Spinal cord (tissue), 10 donors: ENCODE results near the gene PCDHA7. TPM values are rescaled to one million over a fixed set of nuclear protein-coding genes. Genes with fewer than 3 reads are reported as not detected.
"Not testable (repeated sequence)": the region's sequence is repeated elsewhere in the genome, so short reads cannot be mapped to it uniquely, and the experiment has no call there.

Experiments
- DNase-seq, 6 donors: peaks; one replicate each; pipeline versions ENCODE4 v3.0.0 to v3.0.0-alpha.2; 2013 to 2015; ENCODE audit warnings: low spot score in 6 of 6, low read depth in 4 of 6
- H3K27ac ChIP-seq: one replicate; pipeline ENCODE4 v1.5.1; 2013; ENCODE audit warnings: low read depth, low read length, control low read depth
- H3K27me3 ChIP-seq: one replicate; pipeline ENCODE4 v1.6.1; 2013; ENCODE audit warnings: low read length; ENCODE audit not compliant: control insufficient read depth, insufficient read depth
- H3K36me3 ChIP-seq: one replicate; pipeline ENCODE4 v1.6.1; 2013; ENCODE audit warnings: low read length; ENCODE audit not compliant: control insufficient read depth, insufficient read depth
- H3K4me1 ChIP-seq: one replicate; pipeline ENCODE4 v1.6.1; 2013; ENCODE audit warnings: low read length; ENCODE audit not compliant: control insufficient read depth, insufficient read depth
- H3K4me3 ChIP-seq: one replicate; pipeline ENCODE4 v1.5.1; 2013; ENCODE audit warnings: low read depth, low read length, control low read depth
- H3K9me3 ChIP-seq: one replicate; pipeline ENCODE4 v1.6.1; 2013; ENCODE audit warnings: low read length; ENCODE audit not compliant: control insufficient read depth, insufficient read depth
- WGBS: methylation state at CpG from one replicate; pipeline ENCODE4 v1.1.5; 2013; ENCODE audit warnings: missing lambda C conversion rate; ENCODE audit not compliant: insufficient coverage; 5-methylcytosine and 5-hydroxymethylcytosine counted together
- polyA plus RNA-seq, 2 donors: library from polyadenylated mRNA; unstranded; fragments of 120-200 nt; gene quantifications; one replicate each; pipeline ENCODE4 v1.2.1, GENCODE V29; 2013; ENCODE audit not compliant: insufficient read length in 2 of 2
- total RNA-seq, 2 donors: library from RNA; depleted of rRNA in 1 of 2; stranded (reverse); fragments of 120-200 nt in 1 of 2; fragments of >200 nt in 1 of 2; gene quantifications; one replicate each; pipeline versions ENCODE4 v1.2.3 to v1.2.4, GENCODE V29; 2013 to 2014
- donor health status: healthy.

Gene PCDHA7
- total and polyA plus RNA-seq, 4 donors = 1.8 to 6.4 (median 5.5) TPM

DNA sequence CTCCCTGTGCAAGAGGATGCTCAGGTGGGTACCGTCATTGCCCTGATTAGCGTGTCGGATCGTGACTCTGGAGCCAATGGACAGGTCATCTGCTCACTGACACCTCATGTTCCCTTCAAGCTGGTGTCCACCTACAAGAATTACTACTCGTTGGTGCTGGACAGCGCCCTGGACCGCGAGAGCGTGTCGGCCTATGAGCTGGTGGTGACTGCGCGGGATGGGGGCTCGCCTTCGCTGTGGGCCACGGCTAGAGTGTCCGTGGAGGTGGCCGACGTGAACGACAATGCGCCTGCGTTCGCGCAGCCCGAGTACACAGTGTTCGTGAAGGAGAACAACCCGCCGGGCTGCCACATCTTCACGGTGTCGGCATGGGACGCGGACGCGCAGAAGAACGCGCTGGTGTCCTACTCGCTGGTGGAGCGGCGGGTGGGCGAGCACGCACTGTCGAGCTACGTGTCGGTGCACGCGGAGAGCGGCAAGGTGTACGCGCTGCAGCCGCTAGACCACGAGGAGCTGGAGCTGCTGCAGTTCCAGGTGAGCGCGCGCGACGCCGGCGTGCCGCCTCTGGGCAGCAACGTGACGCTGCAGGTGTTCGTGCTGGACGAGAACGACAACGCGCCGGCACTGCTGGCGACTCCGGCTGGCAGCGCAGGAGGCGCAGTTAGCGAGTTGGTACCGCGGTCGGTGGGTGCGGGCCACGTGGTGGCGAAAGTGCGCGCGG, 42.6 kb downstream of the PCDHA7 start:
- H3K36me3 ChIP-seq = peaks cover 12% of the 10 kb centered on the region
- H3K4me1 ChIP-seq, H3K4me3 ChIP-seq, H3K27ac ChIP-seq, H3K27me3 ChIP-seq, DNase-seq: not testable (repeated sequence)
- peaks cover 17% of the 10 kb centered on the region for H3K9me3 ChIP-seq
- 34% methylated on average over 80 of the region's 80 CpGs for WGBS

DNA sequence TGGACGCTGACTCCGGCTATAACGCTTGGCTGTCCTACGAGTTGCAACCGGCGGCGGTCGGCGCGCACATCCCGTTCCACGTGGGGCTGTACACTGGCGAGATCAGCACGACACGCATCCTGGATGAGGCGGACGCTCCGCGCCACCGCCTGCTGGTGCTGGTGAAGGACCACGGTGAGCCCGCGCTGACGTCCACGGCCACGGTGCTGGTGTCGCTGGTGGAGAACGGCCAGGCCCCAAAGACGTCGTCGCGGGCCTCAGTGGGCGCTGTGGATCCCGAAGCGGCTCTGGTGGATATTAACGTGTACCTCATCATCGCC, 43.2 kb downstream of the PCDHA7 start:
- H3K36me3 ChIP-seq = peaks cover 13% of the 10 kb centered on the region
- peaks cover 17% of the 10 kb centered on the region for H3K9me3 ChIP-seq
- H3K27me3 ChIP-seq = no peaks in the 10 kb centered on the region
- no peak overlapping the region for H3K27ac ChIP-seq
- H3K4me3 ChIP-seq = no peak overlapping the region
- peaks cover under 1% of the 10 kb centered on the region for H3K4me1 ChIP-seq
- DNase-seq = no peak
- WGBS = 38% methylated on average over 37 of the region's 37 CpGs

DNA sequence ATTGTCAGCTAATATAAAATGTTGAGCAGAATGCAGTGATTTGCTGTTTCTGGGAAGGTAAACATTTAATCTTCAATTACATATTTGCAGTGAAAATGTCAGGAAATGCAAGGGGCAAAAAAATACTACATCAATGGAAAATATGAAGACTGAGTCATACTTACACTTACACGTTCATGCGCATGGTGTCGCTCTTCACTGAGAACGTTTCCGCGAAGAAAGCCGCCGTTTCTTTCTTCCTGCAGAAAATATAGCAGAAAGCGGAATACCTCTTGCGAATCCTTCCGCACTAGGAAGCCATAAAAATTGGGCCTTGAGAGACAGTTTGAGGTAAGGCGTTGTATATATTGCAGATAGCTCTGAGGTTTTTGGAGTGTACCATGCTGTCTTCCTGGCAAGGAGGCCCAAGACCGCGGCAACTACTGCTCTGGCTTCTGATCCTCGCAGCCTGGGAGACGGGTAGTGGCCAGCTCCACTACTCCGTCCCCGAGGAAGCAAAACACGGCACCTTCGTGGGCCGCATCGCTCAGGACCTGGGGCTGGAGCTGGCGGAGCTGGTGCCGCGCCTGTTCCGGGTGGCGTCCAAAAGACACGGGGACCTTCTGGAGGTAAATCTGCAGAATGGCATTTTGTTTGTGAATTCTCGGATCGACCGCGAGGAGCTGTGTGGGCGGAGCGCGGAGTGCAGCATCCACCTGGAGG, 48.0 kb downstream of the PCDHA7 start, which contains the start of gene PCDHA13:
PCDHA13 (plus strand) TSS at position 236 of the 702 bp plus-strand sequence; CDS start at position 381, 145 bp downstream.
- peaks cover 17% of the 10 kb centered on the region for H3K36me3 ChIP-seq
- peaks cover 27% of the 10 kb centered on the region for H3K9me3 ChIP-seq
- peak within 1 kb of the TSS; percentile 26 for H3K4me3 ChIP-seq
- no peaks in the 10 kb centered on the region for H3K27me3 ChIP-seq
- 3% methylated on average over 19 of the region's 35 CpGs for WGBS
- peak in 2 of 6 donors; percentile 38 to 77 for DNase-seq
- peaks cover 7% of the 10 kb centered on the region for H3K4me1 ChIP-seq
- no peak within 1 kb of the TSS for H3K27ac ChIP-seq

- peak overlapping the region; percentile 26 for H3K4me3 ChIP-seq
- DNase-seq = peak in 2 of 6 donors; percentile 16 to 57
- H3K9me3 ChIP-seq = peaks cover 23% of the 10 kb centered on the region
- no peak overlapping the region for H3K27ac ChIP-seq
- H3K36me3 ChIP-seq = peaks cover 12% of the 10 kb centered on the region
- WGBS = 13% methylated on average over 12 of the region's 12 CpGs
- no peaks in the 10 kb centered on the region for H3K27me3 ChIP-seq
- peaks cover 7% of the 10 kb centered on the region for H3K4me1 ChIP-seq
These were observed 48.5 kb downstream of the PCDHA7 start for GRCh38 chr5:140882591-140882899.

DNA sequence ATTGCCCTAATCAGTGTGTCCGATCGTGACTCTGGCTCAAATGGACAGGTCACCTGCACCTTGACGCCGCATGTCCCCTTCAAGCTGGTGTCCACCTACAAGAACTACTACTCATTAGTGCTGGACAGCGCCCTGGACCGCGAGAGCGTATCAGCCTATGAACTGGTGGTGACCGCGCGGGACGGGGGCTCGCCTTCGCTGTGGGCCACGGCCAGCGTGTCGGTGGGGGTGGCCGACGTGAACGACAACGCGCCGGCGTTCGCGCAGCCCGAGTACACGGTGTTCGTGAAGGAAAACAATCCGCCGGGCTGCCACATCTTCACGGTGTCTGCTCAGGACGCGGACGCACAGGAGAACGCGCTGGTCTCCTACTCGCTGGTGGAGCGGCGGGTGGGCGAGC, 49.3 kb downstream of the PCDHA7 start:
- peaks cover 7% of the 10 kb centered on the region for H3K4me1 ChIP-seq
- no peaks in the 10 kb centered on the region for H3K27me3 ChIP-seq
- peaks cover 11% of the 10 kb centered on the region for H3K36me3 ChIP-seq
- H3K27ac ChIP-seq = no peak overlapping the region
- no peak overlapping the region for H3K4me3 ChIP-seq
- peaks cover 22% of the 10 kb centered on the region for H3K9me3 ChIP-seq
- no peak for DNase-seq
- 34% methylated on average over 41 of the region's 41 CpGs for WGBS

DNA sequence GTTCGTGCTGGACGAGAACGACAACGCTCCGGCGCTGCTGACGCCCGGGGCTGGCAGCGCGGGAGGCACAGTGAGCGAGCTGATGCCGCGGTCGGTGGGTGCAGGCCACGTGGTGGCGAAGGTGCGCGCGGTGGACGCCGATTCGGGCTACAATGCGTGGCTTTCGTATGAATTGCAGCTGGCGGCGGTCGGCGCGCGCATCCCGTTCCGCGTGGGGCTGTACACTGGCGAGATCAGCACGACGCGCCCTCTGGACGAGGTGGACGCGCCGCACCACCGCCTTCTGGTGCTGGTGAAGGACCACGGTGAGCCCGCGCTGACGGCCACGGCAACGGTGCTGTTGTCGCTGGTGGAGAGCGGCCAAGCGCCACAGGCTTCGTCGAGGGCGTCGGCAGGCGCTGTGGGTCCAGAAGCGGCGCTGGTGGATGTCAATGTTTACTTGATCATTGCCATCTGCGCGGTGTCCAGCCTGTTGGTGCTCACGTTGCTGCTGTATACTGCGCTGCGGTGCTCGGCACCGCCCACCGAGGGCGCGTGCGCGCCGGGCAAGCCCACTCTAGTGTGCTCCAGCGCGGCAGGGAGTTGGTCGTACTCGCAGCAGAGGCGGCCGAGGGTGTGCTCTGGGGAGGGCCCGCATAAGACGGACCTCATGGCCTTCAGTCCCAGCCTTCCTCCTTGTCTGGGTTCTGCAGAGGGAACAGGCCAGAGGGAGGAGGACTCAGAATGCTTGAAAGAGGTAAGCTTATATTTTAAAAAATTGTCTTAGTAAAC, 50.0 kb downstream of the PCDHA7 start:
- Histone ChIP-seq H3K27ac (no peak overlapping the region), H3K36me3 (peaks cover 11% of the 10 kb centered on the region), H3K27me3 (no peaks in the 10 kb centered on the region), H3K4me3 (no peak overlapping the region), H3K9me3 (peaks cover 20% of the 10 kb centered on the region), H3K4me1 (peaks cover 7% of the 10 kb centered on the region)
- WGBS = 33% methylated on average over 79 of the region's 79 CpGs
- DNase-seq = no peak

Other genes with a start within 250 kb of the PCDHA7 start
- 10 to 100 TPM; 38.3 to 42.4 TPM for gene CD14, start 201.1 kb upstream of the PCDHA7 start, total RNA-seq
- gene CD14, start 201.1 kb upstream of the PCDHA7 start, polyA plus RNA-seq = 10 to 100 TPM in 1 of 2 donors, 1 to 10 TPM in 1; 7.9 to 11.3 TPM
- 1 to 10 TPM; 6.7 to 9.3 TPM for gene TMCO6, start 194.8 kb upstream of the PCDHA7 start, total RNA-seq
- 10 to 100 TPM; 11.6 to 16.2 TPM for gene TMCO6, start 194.8 kb upstream of the PCDHA7 start, polyA plus RNA-seq
- gene NDUFA2, start 186.6 kb upstream of the PCDHA7 start, total RNA-seq = 10 to 100 TPM; 43.1 to 86.1 TPM
- gene NDUFA2, start 186.6 kb upstream of the PCDHA7 start, polyA plus RNA-seq = 10 to 100 TPM; 95.1 to 96.2 TPM
- gene IK, start 186.4 kb upstream of the PCDHA7 start, total RNA-seq = 100 to 1,000 TPM in 1 of 2 donors, 10 to 100 TPM in 1; 62.7 to 119 TPM
- gene IK, start 186.4 kb upstream of the PCDHA7 start, polyA plus RNA-seq = 100 to 1,000 TPM; 141 to 149 TPM
- 10 to 100 TPM in 1 of 2 donors, 1 to 10 TPM in 1; 9.4 to 11.7 TPM for gene WDR55, start 169.4 kb upstream of the PCDHA7 start, total RNA-seq
- 10 to 100 TPM; 15.9 to 22.1 TPM for gene WDR55, start 169.4 kb upstream of the PCDHA7 start, polyA plus RNA-seq
- gene DND1, start 160.7 kb upstream of the PCDHA7 start, total RNA-seq = under 1 TPM; 0.40 to 0.72 TPM
- gene DND1, start 160.7 kb upstream of the PCDHA7 start, polyA plus RNA-seq = 1 to 10 TPM in 1 of 2 donors, not detected in 1; 2.4 TPM
- 10 to 100 TPM; 51.4 to 65.1 TPM for gene HARS1, start 142.9 kb upstream of the PCDHA7 start, total RNA-seq
- gene HARS1, start 142.9 kb upstream of the PCDHA7 start, polyA plus RNA-seq = 100 to 1,000 TPM in 1 of 2 donors, 10 to 100 TPM in 1; 86.3 to 100 TPM
- 10 to 100 TPM; 24.7 to 36.6 TPM for gene HARS2, start 142.8 kb upstream of the PCDHA7 start, total RNA-seq
- 10 to 100 TPM; 36.9 to 45.9 TPM for gene HARS2, start 142.8 kb upstream of the PCDHA7 start, polyA plus RNA-seq
- 100 to 1,000 TPM in 1 of 2 donors, 10 to 100 TPM in 1; 36.5 to 102 TPM for gene ZMAT2, start 133.8 kb upstream of the PCDHA7 start, total RNA-seq
- gene ZMAT2, start 133.8 kb upstream of the PCDHA7 start, polyA plus RNA-seq = 100 to 1,000 TPM; 103 to 109 TPM
- gene PCDHA1, start 48.1 kb upstream of the PCDHA7 start, total RNA-seq = 1 to 10 TPM; 1.0 to 4.5 TPM
- gene PCDHA1, start 48.1 kb upstream of the PCDHA7 start, polyA plus RNA-seq = 1 to 10 TPM; 6.5 to 9.7 TPM
- gene PCDHA2, start 39.4 kb upstream of the PCDHA7 start, total RNA-seq = 1 to 10 TPM in 1 of 2 donors, under 1 TPM in 1; 0.99 to 3.3 TPM
- gene PCDHA2, start 39.4 kb upstream of the PCDHA7 start, polyA plus RNA-seq = 1 to 10 TPM; 4.6 to 5.7 TPM
- gene PCDHA3, start 33.2 kb upstream of the PCDHA7 start, total RNA-seq = 1 to 10 TPM; 2.1 to 8.3 TPM
- 10 to 100 TPM in 1 of 2 donors, 1 to 10 TPM in 1; 9.5 to 13.2 TPM for gene PCDHA3, start 33.2 kb upstream of the PCDHA7 start, polyA plus RNA-seq
- gene PCDHA4, start 27.2 kb upstream of the PCDHA7 start, total RNA-seq = 1 to 10 TPM; 3.2 to 8.6 TPM
- gene PCDHA4, start 27.2 kb upstream of the PCDHA7 start, polyA plus RNA-seq = 1 to 10 TPM; 5.9 to 8.7 TPM
- 1 to 10 TPM; 1.4 to 3.0 TPM for gene PCDHA5, start 12.7 kb upstream of the PCDHA7 start, total RNA-seq
- gene PCDHA5, start 12.7 kb upstream of the PCDHA7 start, polyA plus RNA-seq = 1 to 10 TPM; 3.7 to 4.4 TPM
- 1 to 10 TPM; 3.0 to 6.9 TPM for gene PCDHA6, start 6.3 kb upstream of the PCDHA7 start, total RNA-seq
- gene PCDHA6, start 6.3 kb upstream of the PCDHA7 start, polyA plus RNA-seq = 10 to 100 TPM; 12.8 to 12.9 TPM
- 1 to 10 TPM in 1 of 2 donors, under 1 TPM in 1; 0.99 to 2.2 TPM for gene PCDHA8, start 6.9 kb downstream of the PCDHA7 start, total RNA-seq
- gene PCDHA8, start 6.9 kb downstream of the PCDHA7 start, polyA plus RNA-seq = 1 to 10 TPM in 1 of 2 donors, under 1 TPM in 1; 0.63 to 4.3 TPM
- gene PCDHA9, start 14.1 kb downstream of the PCDHA7 start, total RNA-seq = 1 to 10 TPM; 1.2 to 4.1 TPM
- 1 to 10 TPM in 1 of 2 donors, under 1 TPM in 1; 0.11 to 3.5 TPM for gene PCDHA9, start 14.1 kb downstream of the PCDHA7 start, polyA plus RNA-seq
- gene PCDHA10, start 21.6 kb downstream of the PCDHA7 start, total RNA-seq = 1 to 10 TPM; 2.6 to 4.6 TPM
- 10 to 100 TPM in 1 of 2 donors, 1 to 10 TPM in 1; 1.1 to 10.8 TPM for gene PCDHA10, start 21.6 kb downstream of the PCDHA7 start, polyA plus RNA-seq
- gene PCDHA11, start 34.7 kb downstream of the PCDHA7 start, total RNA-seq = 10 to 100 TPM in 1 of 2 donors, 1 to 10 TPM in 1; 3.0 to 10.8 TPM
- 10 to 100 TPM; 10.6 to 13.0 TPM for gene PCDHA11, start 34.7 kb downstream of the PCDHA7 start, polyA plus RNA-seq
- gene PCDHA12, start 41.0 kb downstream of the PCDHA7 start, total RNA-seq = 1 to 10 TPM; 2.5 to 3.8 TPM
- 1 to 10 TPM; 3.4 to 4.8 TPM for gene PCDHA12, start 41.0 kb downstream of the PCDHA7 start, polyA plus RNA-seq
- 10 to 100 TPM in 1 of 2 donors, 1 to 10 TPM in 1; 1.9 to 12.4 TPM for gene PCDHA13, start 47.9 kb downstream of the PCDHA7 start, total RNA-seq
- 1 to 10 TPM; 3.6 to 5.7 TPM for gene PCDHA13, start 47.9 kb downstream of the PCDHA7 start, polyA plus RNA-seq
- gene PCDHAC1, start 92.0 kb downstream of the PCDHA7 start, total RNA-seq = 10 to 100 TPM in 1 of 2 donors, 1 to 10 TPM in 1; 3.3 to 14.2 TPM
- gene PCDHAC1, start 92.0 kb downstream of the PCDHA7 start, polyA plus RNA-seq = 1 to 10 TPM; 3.6 to 3.8 TPM
- gene PCDHAC2, start 132.2 kb downstream of the PCDHA7 start, total RNA-seq = 10 to 100 TPM in 1 of 2 donors, 1 to 10 TPM in 1; 6.3 to 27.1 TPM
- 10 to 100 TPM; 13.5 to 14.1 TPM for gene PCDHAC2, start 132.2 kb downstream of the PCDHA7 start, polyA plus RNA-seq
- under 1 TPM; 0.06 to 0.20 TPM for gene PCDHB1, start 217.1 kb downstream of the PCDHA7 start, total RNA-seq
- under 1 TPM; 0.05 to 0.11 TPM for gene PCDHB1, start 217.1 kb downstream of the PCDHA7 start, polyA plus RNA-seq